ENCODE measurements around the gene SIRT6. TPM values are rescaled to one million over a fixed set of nuclear protein-coding genes. Genes with fewer than 3 reads are reported as not detected.

Gene SIRT6
- total and polyA plus RNA-seq, 9 of the 15 experiments (the other 6 are each of a cell fraction or from before 2014, with no cell fraction given) = 1.4 to 41.1 (median 10.2) TPM

- CTCF ChIA-PET (ENCODE audit: low intra/inter-chr PET ratio) = no interaction called here
- H3K36me3 ChIP-seq (ENCODE audit: control insufficient read depth, insufficient read depth, low read length) = peaks cover 9% of the 10 kb centered on the region; the same call in 1 of the 3 replicates
- in situ Hi-C loops (cut with MboI) = no loop called here
- H3K4me3 ChIP-seq = no peak overlapping the region
- H4K20me1 ChIP-seq (replicated peaks; ENCODE audit: control insufficient read depth, insufficient read depth, low read length) = peaks cover 3% of the 10 kb centered on the region; the same call in 1 of the 2 replicates
- H3K27ac ChIP-seq (ENCODE audit: extremely low read depth, low read depth, low read length) = no peak overlapping the region
- H3K4me1 ChIP-seq (replicated peaks in 1 of 2; ENCODE audit: control insufficient read depth in 2 of 2, insufficient read depth in 2 of 2, low read length in 2 of 2) = peaks cover 17 to 40% of the 10 kb centered on the region in 2 experiments
- no peak overlapping the region for H3K9ac ChIP-seq (ENCODE audit: insufficient read depth in 1 of 2, low read depth in 2 of 2, low read length in 2 of 2)
- ATAC-seq (no peak), DNase-seq (ENCODE audit: extremely low read depth in 1 of 4, low spot score in 3 of 4) (no peak), FAIRE-seq (no peak)
- no peaks in the 10 kb centered on the region for H3K9me3 ChIP-seq (replicated peaks; ENCODE audit: control insufficient read depth, insufficient read depth, low read depth, low read length)
- H3K79me2 ChIP-seq (ENCODE audit: control insufficient read depth, insufficient read depth, low read length) = peaks cover 17% of the 10 kb centered on the region
- no peaks in the 10 kb centered on the region for H3K27me3 ChIP-seq (ENCODE audit: control insufficient read depth in 2 of 2, insufficient read depth in 2 of 2, low read length in 2 of 2)
- POLR2A ChIA-PET = interaction anchor here (0.9 kb wide), 2 partner anchors 50 to 199 kb away, joined by 3 to 4 read pairs; partner anchors contain the start of gene EEF2
- WGBS (ENCODE audit: insufficient coverage, low coverage, missing lambda C conversion rate) = 14% methylated on average over 2 of the region's 2 CpGs
- TF ChIP-seq ZNF24 (IDR thresholded peaks at IDR 0.05) (no peak), EP400 (IDR thresholded peaks at IDR 0.05) (no peak), EGR1 (conservative IDR thresholded peaks at IDR 0.05) (peak; percentile 20; the same call in 1 of the 2 replicates), NCOA6 (IDR thresholded peaks at IDR 0.05) (no peak)
- no TSS peak for BruUV-seq (replicated peaks)
- no peak overlapping the region for H3K4me2 ChIP-seq (ENCODE audit: insufficient read depth, low read length)
- peaks cover 6% of the 10 kb centered on the region for H3K9me1 ChIP-seq (ENCODE audit: control insufficient read depth, insufficient read depth, low read length)
- intact Hi-C loops (cut with micrococcal nuclease) = loop anchor here (5.0 to 10.0 kb wide), 2 partner anchors 120 to 198 kb away; partner anchors contain the start of genes EEF2 and ZBTB7A
- H2AFZ ChIP-seq (ENCODE audit: low read depth, low read length) = no peak overlapping the region
Measured at GRCh38 chr19:4184718-4185352, 2.5 kb upstream of the SIRT6 start.

Measured in K562 (cell line).